ENCODE results near the gene PSD.
A peak's percentile ranks its signal among the peaks of the same experiment; 100 is the strongest.
"Not testable (repeated sequence)": the region's sequence is repeated elsewhere in the genome, so short reads cannot be mapped to it uniquely, and the experiment has no call there.

The PSD gene

DNA sequence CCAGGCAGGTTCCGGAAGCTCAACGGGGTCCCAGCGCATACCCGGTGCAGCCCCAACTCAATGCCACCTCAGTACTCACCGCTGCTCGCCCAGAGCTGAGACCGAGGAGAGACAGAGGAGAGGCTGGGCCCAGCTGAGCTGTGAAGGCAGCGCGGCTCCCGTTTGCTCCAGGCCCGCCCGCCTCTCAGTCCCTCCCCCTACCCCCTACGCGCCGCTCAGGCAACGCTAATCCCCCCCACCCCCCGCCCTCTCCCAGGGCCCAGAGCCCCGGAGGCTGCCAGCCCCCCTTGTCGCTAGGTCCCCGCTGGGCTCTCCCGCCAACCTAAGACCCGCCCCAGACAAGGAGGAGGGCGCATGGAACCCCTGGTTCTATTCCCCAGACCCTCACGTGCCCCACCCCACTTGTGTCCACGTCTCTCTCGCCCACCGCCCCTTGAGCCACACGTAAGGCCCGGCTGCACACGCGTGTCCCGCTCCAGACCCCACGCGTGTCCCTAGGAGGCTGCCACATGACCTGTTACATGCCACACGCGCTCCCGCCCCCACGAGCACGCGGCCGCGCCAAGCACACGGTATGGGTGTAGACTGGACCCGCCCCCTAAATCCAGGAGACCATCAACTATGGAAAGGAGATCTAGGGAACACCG lies at the start of gene PSD:
TSS of gene PSD (minus strand) at position 164 of the 647 bp plus-strand sequence. CDS start 1,747 bp downstream, outside the sequence.
- no peak for DNase-seq

DNA sequence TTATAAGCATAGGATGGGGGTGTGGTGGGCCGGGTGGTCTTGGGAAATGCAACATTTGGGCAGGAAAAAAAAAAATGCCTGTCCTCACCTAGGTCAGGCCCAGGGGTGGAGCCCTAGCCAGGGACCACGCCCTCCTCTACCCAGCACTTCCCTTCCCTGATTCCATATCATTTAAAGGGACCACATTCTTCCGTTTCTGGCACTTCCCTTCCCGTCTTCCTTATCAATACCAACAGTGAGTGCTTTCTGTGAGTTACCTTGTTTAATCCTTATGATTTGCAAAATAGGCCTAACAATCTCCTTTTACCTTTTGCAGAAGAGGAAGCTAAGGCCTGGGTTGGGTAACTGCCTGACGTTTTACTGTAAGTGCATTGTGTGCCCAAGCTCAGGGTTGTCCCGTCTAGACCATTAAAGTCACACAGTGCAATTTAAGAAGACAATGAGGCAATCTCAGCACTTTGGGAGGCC lies 49.4 kb upstream of the PSD start:
- no peak for DNase-seq

DNA sequence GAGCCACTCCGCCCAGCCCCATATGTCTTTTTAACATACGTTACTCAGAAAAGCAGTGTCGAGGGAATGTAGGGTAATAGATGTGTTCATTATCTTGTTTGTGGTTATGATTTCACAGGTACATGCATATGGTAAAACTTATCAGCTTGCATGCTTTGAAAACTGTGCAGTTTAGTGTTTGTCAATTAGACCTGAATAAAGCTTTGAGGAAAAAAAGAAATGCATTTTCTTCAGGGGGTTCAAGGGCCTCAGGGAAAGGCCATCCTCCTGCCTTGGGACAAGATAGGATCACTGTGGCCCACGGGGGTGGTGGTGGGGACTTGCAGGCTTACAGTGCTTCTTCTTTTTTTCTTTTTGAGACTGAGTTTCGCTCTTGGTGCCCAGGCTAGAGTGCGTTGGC lies 48.7 kb upstream of the PSD start:
- DNase-seq, result no peak

DNA sequence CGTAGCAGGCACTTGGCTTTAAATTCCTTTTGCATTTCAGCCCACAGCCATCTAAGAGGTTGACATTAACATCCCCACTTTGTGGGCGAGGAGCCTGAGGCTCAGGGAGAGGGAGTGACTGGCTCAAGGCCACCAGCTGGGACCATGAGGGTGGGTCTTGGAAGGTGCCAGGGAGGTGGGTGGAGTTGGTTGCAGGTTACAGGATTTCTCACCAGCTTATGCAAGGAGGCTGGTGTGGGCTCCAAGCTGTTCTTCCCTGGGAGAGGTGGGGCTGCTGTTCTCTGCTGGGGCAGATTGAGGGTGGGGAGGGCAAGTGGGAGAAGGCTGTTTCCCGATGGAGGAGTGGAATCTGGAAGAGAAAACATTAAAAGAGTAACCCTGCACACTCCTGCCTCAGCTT lies 46.9 kb upstream of the PSD start:
- DNase-seq, result no peak

DNA sequence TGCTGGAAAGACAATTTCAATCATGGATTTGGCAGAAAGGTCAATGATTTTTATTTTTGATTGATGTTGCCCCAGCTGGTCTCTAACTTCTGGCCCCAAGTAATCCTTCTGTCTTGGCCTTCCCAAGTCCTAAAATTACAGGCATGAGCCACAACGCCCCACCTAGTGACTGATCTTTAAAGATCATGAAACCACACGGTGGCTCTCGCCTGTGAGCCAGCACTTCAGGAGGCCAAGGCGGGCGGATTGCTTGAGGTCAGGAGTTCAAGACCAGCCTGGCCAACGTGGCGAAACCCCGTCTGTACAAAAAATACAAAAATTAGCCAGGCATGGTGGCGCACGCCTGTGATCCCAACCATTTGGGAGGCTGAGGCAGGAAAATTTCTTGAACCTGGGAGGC lies 45.4 kb upstream of the PSD start:
- DNase-seq, result no peak

DNA sequence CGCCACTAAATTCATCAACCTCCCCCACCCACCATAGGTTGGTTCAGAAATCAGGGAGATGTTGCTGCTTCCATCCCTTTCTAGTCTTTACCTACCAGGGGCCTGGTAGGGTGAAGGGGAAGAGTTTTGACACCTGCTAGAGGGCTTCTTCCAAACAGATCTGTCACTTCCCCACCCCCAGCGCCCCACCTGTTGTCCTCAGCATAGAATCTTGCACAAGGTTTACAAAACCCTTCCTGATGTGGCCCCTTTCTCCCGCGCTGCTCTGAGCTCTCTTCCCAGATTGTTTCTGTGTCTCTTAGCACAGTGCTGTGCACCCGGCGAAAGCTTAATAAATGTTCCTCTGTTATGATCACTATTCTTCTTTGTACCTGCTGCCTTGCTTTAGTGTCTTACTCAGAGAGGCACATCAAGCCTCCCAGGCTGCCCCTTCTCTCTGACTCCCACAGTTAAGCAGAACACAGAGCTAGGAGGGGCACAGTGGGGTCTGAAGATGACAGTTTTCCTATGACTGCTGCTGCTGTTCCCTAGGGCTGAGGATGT lies 44.0 kb upstream of the PSD start:
- DNase-seq, result no peak

DNA sequence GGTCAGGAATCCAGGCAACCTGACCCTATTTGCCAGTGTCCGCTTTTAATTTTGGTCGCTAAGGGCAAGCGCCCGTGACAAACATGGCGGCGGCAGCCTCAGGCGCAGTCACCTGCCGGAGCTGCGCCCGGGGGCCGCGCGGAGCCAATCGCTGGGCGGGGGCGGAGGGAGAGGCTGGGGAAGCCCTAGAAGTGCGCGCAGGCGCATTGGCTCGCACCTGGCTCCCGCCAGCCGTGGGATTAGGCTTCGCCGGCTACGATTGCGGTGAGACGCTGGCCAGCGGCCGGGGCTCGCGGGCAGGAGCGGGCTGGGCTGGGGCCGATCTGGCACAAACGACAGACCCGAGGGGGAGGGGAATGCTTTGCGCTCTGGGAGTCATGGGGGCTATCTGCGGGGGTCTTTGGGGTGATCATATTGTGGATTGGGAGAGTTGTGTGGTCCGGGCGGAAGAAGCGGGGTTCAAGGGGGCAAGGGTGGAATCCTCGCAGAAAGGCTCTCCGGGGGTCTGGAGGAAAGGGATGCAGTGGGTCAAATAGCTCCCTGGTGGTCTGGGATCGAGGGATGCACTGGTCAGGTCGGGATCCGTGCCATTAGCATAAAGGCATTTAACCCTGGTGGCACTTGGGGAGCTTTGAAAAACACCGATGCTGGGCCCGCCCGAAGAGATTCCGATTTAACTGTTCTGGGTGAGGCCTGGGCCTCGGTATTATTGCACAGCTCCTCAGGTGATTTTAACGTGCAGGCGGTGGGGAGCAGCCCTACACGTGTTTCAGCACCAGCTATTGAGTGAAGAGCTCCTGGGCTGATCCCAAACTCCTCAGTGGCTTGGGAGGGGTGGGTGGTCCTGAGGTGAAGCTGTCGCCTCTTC lies 42.8 kb upstream of the PSD start:
- DNase-seq, result peak; percentile 76

DNA sequence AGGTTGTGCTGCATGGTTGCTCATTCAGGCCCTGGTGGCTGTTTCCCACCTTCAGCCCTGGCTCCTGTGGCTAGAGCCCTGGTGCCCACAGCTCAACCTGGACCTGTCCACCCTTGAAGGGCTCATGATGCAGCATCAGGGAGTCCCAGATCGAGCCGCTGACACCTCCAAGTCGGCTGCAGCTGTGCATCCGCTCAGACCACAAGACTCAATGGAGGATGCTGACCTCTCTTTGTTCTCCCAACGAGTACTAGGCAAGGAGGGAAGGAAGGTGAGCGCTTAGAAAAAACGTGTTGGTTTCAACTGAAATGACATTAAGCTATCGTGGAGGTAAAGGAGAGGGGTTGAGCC lies 42.2 kb upstream of the PSD start:
- no peak for DNase-seq

DNA sequence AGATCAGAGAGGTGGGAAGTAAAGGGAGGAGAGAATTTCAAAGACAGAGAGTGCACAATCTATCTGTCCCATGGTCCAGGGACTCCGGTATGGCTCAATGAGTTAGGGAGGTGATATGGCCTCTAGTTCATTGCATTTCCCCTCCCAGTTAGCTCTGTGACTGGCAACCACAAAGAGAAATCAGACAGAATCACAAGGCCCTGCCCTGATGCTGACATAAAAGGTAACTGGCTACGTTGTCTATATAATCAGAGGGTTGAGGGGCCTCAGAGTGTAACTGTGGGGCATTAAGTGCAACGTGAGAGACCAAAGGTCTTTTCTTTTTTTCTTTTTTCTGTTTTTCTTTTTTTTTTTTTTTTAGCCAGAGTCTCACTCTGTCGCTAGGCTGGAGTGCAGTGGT lies 40.1 kb upstream of the PSD start:
- DNase-seq, result no peak

DNA sequence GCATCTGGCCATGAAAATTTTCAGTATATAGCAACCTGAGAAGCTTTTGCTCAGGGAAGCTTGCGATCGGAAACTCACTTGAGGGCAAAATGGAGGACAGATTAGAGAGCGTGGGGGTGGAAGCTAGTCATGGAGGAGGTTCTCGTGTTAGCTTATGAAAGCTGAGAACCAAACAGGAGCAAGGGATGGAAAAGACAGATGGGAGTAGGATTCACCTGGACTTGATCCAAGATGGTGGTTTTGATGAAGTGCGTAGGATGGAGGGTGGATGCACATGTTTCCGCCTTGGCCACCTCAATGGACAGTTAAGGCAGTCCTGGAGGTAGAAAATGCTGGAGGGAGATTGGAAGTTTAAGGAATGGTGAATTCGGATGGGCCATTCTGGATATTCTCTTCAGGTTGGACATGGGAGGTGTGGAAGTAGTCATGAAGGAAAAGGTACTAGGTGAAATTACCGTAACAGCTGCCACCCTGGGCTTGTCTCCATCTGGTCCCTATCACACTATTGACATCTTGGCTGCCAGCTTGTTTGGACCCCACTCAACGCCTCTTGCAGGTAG lies 39.1 kb upstream of the PSD start:
- DNase-seq, result no peak

DNA sequence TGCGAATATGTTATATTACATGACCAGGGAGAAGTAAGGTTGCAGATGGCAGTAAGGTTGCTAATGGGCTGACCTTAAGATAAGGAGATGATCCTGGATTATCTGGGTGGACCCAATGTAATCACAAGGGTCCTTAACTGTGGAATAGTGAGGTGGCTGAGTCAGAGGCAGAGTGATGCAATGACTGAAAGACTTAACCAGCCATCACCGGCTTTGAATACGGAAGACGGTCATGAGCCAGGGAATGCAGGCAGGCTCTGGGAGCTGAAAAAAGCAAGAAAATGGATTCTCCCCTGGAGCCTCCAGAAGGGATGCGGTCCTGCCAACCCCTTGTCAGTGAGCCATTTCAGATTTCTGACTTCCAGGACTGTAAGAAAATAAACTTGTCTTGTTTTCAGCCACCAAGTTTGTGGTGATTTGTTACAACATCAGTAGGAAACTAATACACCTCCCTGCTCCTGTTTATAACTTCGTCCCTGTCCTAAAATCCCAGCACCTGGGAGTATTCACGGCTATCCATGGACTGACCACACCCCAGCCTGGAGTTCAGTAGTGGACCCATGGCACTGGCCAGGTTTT lies 37.4 kb upstream of the PSD start:
- no peak for DNase-seq

DNA sequence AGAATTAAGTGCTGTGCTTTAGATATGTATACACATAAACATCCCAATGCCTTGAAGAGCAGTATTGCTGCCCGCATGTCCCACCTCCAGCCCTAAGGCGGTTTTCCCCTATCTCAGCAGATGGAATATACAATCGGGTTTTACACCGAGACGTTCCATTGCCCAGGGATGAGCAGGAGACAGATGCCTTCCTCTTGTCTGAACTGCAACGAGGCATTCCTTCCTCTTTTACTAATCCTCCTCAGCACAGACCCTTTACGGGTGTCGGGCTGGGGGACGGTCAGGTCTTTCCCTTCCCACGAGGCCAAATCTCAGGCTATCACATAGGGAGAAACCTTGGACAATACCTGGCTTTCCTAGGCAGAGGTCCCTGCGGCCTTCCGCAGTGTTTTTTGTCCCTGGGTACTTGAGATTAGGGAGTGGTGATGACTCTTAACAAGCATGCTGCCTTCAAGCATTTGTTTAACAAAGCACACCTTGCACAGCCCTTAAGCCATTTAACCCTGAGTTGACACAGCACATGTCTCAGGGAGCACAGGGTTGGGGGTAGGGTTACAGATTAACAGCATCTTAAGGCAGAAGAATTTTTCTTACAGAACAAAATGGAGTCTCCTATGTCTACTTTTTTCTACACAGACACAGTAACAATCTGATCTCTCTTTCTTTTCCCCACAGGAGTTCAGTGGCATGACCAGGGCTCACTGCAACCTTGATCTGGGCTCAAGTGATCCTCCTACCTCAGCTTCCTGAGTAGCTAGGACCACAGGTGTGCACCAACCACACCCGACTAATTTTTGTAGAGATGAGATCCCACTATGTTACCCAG lies 36.3 kb upstream of the PSD start:
- not testable (repeated sequence) for DNase-seq

DNA sequence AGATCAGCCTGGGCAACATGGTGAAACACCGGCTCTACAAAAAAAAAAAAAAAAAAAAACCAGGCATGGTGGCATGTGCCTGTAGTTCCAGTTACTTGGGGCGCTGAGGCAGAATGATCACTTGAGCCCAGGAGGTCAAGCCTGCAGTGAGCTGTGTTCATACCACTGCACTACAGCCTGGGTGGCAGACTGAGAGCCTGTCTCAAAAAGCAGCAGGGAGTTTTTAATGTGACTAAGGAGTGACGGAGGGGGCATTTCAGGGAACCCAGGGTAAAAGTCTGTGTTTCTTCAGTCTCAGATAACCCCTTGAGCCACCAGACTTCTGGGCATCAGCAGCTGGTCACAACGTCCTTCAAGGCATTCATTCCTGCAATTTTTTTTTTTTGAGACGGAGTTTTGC lies 34.9 kb upstream of the PSD start:
- DNase-seq, result no peak

DNA sequence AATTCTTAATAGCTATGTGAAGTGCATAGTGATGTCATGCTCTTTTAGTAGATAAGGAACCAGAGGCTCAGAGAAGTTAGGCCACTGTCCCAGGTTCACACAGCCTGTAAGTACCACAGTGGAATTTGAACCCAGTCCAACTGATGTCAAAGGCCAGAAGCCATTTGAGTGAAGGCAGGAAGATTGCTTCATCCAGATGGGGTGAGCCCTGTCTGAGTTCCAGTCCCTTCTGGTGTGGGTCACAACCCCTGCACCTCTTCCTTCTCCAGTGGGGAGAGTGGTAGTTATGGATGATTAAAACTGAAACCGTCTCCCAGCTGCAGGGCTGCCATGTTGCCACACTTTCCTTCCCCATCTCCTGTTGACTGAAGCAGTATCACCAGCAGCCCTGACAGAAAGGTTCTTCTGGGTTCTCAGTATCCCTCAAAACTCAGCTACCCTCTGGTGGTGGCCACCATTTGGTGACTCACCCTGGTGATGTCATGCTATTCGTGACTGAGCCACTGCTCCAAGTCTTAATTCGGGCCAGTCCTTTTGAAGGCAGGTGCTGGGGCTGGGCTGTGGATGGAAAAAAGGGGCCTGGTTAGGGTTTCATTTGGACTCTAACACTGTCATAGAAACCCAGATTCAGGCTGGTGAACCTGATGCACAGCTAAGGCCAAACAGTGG lies 34.2 kb upstream of the PSD start:
- DNase-seq, result no peak

DNA sequence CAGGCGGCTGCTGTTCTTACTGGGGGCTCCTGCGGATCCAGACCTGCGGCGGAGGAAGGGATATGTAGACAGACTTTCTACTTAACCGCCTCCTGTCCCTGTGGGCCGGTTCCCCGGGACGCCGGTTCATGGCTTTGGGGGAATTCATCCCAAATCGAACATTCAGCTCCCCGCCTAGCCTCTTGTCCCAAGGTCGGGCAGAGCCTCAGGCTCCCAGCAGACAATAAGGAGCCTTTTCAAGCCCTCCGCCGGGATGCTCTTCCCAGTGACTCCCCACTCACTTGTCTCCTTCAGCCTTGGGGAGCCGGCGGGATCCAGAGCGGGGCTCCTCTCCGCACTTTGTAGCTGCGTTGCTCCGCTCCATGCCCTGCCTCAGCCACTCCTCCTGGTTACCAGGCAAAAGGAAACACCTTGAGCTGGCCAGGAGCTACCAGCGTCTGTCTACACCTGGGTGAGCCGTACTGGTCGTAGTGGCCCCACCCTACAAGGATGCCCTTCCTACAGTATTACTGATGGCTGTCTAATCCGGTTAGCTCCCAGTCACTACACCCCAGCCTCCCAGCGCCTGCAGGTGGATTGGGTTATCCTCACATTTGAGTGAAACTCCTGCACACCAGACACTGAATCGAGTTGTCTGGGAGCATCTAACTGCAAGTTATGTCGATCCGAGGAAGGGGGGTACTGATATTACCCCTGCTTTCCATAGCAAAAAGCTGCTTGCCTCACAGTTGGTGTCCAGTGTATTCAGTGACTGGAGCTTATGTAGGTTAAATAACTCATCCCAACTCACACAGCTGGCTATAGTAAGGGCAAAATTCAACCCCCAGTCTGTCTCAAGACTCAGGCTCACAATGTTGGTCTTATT lies 32.8 kb upstream of the PSD start, which contains the start of gene C10orf95:
TSS of gene C10orf95 (minus strand) at position 439 of the 865 bp plus-strand sequence. CDS start 450 bp downstream, outside the sequence.
- no peak for DNase-seq

DNA sequence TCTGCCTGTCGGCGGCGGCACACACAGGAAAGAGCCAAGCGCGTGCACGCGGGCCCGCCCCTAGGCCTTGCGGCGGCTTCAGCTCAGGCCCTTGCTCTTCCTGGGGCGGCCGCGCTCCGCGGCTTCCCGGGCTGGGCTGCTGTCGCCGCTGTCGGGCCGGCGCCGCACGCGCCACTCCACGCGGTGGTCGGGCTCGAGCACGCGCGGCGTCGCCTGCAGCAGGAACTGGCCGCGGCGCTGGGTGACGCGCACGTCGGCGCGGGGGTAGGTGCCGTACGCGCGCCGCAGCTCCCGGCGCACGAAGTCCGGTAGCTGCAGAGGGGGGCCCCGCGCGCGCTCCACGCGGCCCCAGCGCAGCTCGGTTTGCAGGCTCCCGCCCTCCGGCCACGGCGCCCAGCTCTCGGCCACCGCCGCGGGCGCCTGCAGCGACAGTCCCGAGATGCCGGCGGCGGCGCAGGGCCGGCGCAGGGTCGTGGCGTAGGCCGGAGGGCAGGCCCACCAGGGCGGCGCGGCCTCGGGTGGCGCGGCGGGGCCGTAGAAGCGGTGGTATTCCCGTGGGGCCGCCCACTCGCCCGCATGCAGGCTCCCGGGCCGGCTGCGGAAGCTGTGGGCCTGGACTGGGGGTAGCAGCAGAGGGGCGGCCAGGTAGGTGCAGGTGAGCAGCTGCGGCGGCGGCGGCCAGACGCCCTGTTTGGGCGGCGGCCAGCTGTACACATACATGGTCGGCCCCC lies 32.0 kb upstream of the PSD start:
- peak; percentile 66 for DNase-seq

DNA sequence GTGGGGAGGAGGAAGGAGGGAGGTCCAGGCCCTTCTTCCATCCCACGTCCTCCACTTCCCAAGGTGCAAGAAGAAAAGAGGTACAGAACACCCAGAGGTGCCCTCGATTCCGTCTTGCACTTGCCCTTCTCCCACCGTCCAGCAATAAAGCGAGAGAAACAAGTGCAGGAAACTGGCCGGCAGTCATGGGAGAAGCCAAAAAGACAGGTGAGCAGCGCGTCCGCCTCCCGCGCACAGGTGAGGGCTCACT lies 31.5 kb upstream of the PSD start:
- DNase-seq, result no peak

DNA sequence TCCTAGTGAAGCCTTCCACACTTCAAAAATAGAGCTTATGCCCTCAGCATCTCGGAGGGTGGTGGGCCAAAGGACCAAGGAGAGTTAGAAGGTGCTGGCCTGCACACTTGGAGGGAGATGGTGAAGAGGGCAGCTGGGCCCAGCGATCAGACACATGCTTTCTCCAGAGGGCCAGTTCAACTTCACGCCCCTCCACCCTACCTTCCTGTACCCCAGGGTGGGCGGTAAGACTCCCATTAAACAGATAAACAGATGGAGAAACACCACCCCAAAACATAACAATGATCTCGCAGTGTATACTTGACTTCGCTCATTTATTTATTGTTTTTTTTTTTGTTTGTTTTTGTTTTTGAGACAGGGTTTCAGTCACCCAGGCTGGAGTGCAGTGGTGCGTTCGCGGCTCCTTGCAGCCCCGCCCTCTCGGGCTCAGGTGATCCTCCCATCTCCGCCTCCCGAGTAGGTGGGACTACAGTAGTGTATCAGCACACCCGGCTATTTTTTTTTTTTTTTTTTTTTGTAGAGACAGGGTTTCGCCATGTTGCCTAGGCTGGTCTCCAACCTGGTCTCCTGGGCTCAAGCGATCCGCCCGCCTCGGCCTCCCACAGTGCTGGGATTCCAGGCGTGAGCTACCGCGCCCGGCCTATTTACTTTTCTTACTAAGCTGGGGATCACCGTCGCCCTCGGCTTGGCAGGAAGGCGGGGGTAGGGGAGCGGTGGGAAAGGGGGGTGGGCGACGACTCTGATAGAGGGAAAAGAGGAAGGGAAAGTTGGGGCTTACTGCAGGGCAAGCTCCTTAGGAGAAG lies 30.9 kb upstream of the PSD start:
- DNase-seq, result peak; percentile 58

DNA sequence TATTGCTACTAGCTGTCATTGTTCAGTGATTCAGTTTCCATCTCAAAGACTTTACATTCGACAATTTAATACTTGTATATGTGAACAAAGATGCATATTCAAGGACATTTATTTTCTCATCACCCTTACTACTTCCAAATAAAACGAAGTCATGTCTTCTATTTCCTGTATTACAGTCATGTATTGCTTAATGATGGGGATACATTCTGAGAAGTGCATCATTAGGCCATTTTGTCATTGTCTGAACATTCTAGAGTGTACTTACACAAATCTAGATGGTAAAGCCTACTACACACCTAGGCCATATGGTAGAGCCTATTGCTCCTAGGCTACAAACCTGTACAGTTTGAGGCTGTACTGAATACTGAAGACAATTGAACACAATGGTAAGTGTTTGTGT lies 26.3 kb upstream of the PSD start:
- DNase-seq, result no peak

DNA sequence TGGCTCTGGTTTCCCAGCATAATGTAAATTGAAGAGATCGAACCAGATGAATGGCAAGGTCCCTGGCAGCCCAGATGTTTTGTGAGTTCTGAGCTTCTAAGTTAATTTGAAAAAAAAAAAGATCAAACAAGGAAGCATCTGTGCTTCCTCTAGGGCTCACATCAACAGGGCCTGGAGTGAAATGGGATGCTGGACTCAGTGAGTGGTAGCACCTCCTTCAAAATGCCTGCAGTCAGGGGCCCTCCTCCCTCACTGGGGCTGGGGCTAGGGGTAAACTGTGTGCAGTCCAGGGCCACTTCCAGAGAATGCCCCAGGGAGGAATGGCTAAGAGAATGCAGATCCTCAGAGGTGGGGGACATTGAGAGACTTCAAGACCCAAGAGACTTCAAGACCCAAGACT lies 19.8 kb upstream of the PSD start:
- no peak for DNase-seq

Measured in NCI-H1048 (cell line).